Activated gamma-delta T cell (primary cell): Measurements from ENCODE around the gene STEAP3.

Experiments used
- DNase-seq: peaks from one replicate; lab custom pipeline; 2025; lab: John Stamatoyannopoulos, UW

The STEAP3 gene

GRCh38 chr2:119292226-119292625, 68.6 kb downstream of the STEAP3 start:
- no peak for DNase-seq

- no peak for DNase-seq
Measured at GRCh38 chr2:119293254-119293653, 69.6 kb downstream of the STEAP3 start.

- DNase-seq, result no peak
Measured at GRCh38 chr2:119293900-119294299, 70.3 kb downstream of the STEAP3 start.

GRCh38 chr2:119294671-119295070, 71.0 kb downstream of the STEAP3 start:
- DNase-seq, result no peak

- no peak for DNase-seq
Measured at GRCh38 chr2:119295688-119296375, 72.2 kb downstream of the STEAP3 start.

- no peak for DNase-seq
Measured at GRCh38 chr2:119301413-119301812, 77.8 kb downstream of the STEAP3 start.

GRCh38 chr2:119304847-119305246, 81.2 kb downstream of the STEAP3 start:
- DNase-seq, result no peak

- DNase-seq, result no peak
Measured at GRCh38 chr2:119305497-119306195, 82.0 kb downstream of the STEAP3 start.

- no peak for DNase-seq
Measured at GRCh38 chr2:119306196-119306590, 82.6 kb downstream of the STEAP3 start.

GRCh38 chr2:119307419-119308140, 83.9 kb downstream of the STEAP3 start:
- DNase-seq, result no peak

GRCh38 chr2:119308793-119309330, 85.2 kb downstream of the STEAP3 start:
- no peak for DNase-seq

- DNase-seq, result no peak
Measured at GRCh38 chr2:119311371-119311770, 87.7 kb downstream of the STEAP3 start.

- DNase-seq, result no peak
Measured at GRCh38 chr2:119311831-119312230, 88.2 kb downstream of the STEAP3 start.
